Measurements from ENCODE around the gene SLC51A. TPM values are rescaled to one million over a fixed set of nuclear protein-coding genes. Genes with fewer than 3 reads are reported as not detected.

SLC51A gene
- total RNA-seq, 1 donor from 2014 or later, result not detected

- Histone ChIP-seq H3K9me3 (no peaks in the 10 kb centered on the region), H3K36me3 (no peaks in the 10 kb centered on the region), H3K27ac (no peak overlapping the region), H3K27me3 (no peaks in the 10 kb centered on the region), H3K4me1 (no peaks in the 10 kb centered on the region), H3K4me3 (no peak overlapping the region)
- intact Hi-C loops (cut with DNase I), result no loop called here
- no peak for TF ChIP-seq CTCF (IDR thresholded peaks at IDR 0.05)
- no peak for DNase-seq (ENCODE audit: low spot score in 2 of 2)
Measured at GRCh38 chr3:196220587-196220986, 4.3 kb downstream of the SLC51A start.

- Histone ChIP-seq H3K27me3 (no peaks in the 10 kb centered on the region), H3K4me3 (no peak overlapping the region), H3K36me3 (no peaks in the 10 kb centered on the region), H3K27ac (no peak overlapping the region), H3K9me3 (no peaks in the 10 kb centered on the region), H3K4me1 (no peaks in the 10 kb centered on the region)
- no peak for TF ChIP-seq CTCF (IDR thresholded peaks at IDR 0.05)
- DNase-seq (ENCODE audit: low spot score in 2 of 2), result no peak
- intact Hi-C loops (cut with DNase I), result no loop called here
Measured at GRCh38 chr3:196220991-196221390, 4.7 kb downstream of the SLC51A start.

GRCh38 chr3:196222876-196223595 lies 6.7 kb downstream of the SLC51A start:
- DNase-seq (ENCODE audit: low spot score in 2 of 2), result no peak
- Histone ChIP-seq H3K4me1 (no peaks in the 10 kb centered on the region), H3K4me3 (no peak overlapping the region), H3K27me3 (no peaks in the 10 kb centered on the region), H3K27ac (no peak overlapping the region), H3K9me3 (no peaks in the 10 kb centered on the region), H3K36me3 (no peaks in the 10 kb centered on the region)
- no peak for TF ChIP-seq CTCF (IDR thresholded peaks at IDR 0.05)
- intact Hi-C loops (cut with DNase I), result no loop called here

GRCh38 chr3:196225086-196225485 lies 8.8 kb downstream of the SLC51A start:
- no peaks in the 10 kb centered on the region for H3K27me3 ChIP-seq
- intact Hi-C loops (cut with DNase I), result no loop called here
- TF ChIP-seq CTCF (IDR thresholded peaks at IDR 0.05), result no peak
- H3K36me3 ChIP-seq, result no peaks in the 10 kb centered on the region
- DNase-seq (ENCODE audit: low spot score in 2 of 2), result no peak
- H3K4me3 ChIP-seq, result no peak overlapping the region
- H3K9me3 ChIP-seq, result no peaks in the 10 kb centered on the region
- no peaks in the 10 kb centered on the region for H3K4me1 ChIP-seq
- H3K27ac ChIP-seq, result no peak overlapping the region

GRCh38 chr3:196225763-196226364 lies 9.5 kb downstream of the SLC51A start:
- intact Hi-C loops (cut with DNase I), result no loop called here
- TF ChIP-seq CTCF (IDR thresholded peaks at IDR 0.05), result no peak
- no peak for DNase-seq (ENCODE audit: low spot score in 2 of 2)
- no peaks in the 10 kb centered on the region for H3K27me3 ChIP-seq
- H3K4me1 ChIP-seq, result no peaks in the 10 kb centered on the region
- H3K9me3 ChIP-seq, result no peaks in the 10 kb centered on the region
- no peaks in the 10 kb centered on the region for H3K36me3 ChIP-seq
- no peak overlapping the region for H3K4me3 ChIP-seq
- no peak overlapping the region for H3K27ac ChIP-seq

Measured in ascending aorta (tissue), 2 donors.